Suprapubic skin (tissue), 4 donors: ENCODE results near the gene RRAD. TPM values are rescaled to one million over a fixed set of nuclear protein-coding genes. Genes with fewer than 3 reads are reported as not detected.
A peak's percentile ranks its signal among the peaks of the same experiment; 100 is the strongest.
"Not testable (repeated sequence)": the region's sequence is repeated elsewhere in the genome, so short reads cannot be mapped to it uniquely, and the experiment has no call there.

Experiments
- DNase-seq, 2 donors: peaks; one replicate each; pipeline ENCODE4 v3.0.0-alpha.2; 2019; ENCODE audit warnings: low spot score in 2 of 2
- H3K27ac ChIP-seq: fragments of 200-600 bp; sonication (generic); one replicate; pipeline ENCODE4 v1.5.1; 2019
- H3K27me3 ChIP-seq: fragments of 200-600 bp; sonication (generic); one replicate; pipeline ENCODE4 v1.5.1; 2019
- H3K36me3 ChIP-seq: fragments of 200-600 bp; sonication (generic); one replicate; pipeline ENCODE4 v1.5.1; 2019
- H3K4me1 ChIP-seq: fragments of 200-600 bp; sonication (generic); one replicate; pipeline ENCODE4 v1.5.1; 2019
- H3K4me3 ChIP-seq: fragments of 200-600 bp; sonication (generic); one replicate; pipeline ENCODE4 v1.5.1; 2019; ENCODE audit warnings: mild to moderate bottlenecking
- H3K9me3 ChIP-seq: fragments of 200-600 bp; sonication (generic); one replicate; pipeline ENCODE4 v1.5.1; 2019
- EP300 ChIP-seq: sonication (generic); formaldehyde crosslinking; IDR thresholded peaks from one replicate; pipeline ENCODE4 v1.6.1; 2017; ENCODE audit warnings: antibody characterized with exemption
- POLR2A ChIP-seq, 2 donors: fragments of 450-650 bp; IDR thresholded peaks; one replicate each; pipeline ENCODE4 v1.6.1; 2017; ENCODE audit warnings: antibody characterized with exemption in 2 of 2, mild to moderate bottlenecking in 2 of 2, moderate library complexity in 2 of 2
- POLR2AphosphoS5 ChIP-seq, 3 donors: sonication (generic); formaldehyde crosslinking; IDR thresholded peaks; one replicate each; pipeline ENCODE4 v1.6.1; 2017; ENCODE audit warnings: antibody characterized with exemption in 3 of 3
- WGBS: methylation state at CpG from one replicate; pipeline ENCODE4 v1.1.5; 2018; 5-methylcytosine and 5-hydroxymethylcytosine counted together
- total RNA-seq, 4 donors: library from RNA; depleted of rRNA; stranded (reverse); fragments of >200 nt; gene quantifications; one replicate each; pipeline ENCODE4 v1.1.0, GENCODE V29; 2016
- TF ChIP-seq, protein P1 (sequence below), 2 donors: fragments of 200-600 bp in 1 of 2; fragments of 450-650 bp in 1 of 2; sonication (generic) in 1 of 2; IDR thresholded peaks; one replicate each; pipeline ENCODE4 v1.5.1; 2016 to 2019; ENCODE audit warnings: antibody characterized with exemption in 2 of 2, mild to moderate bottlenecking in 1 of 2, moderate library complexity in 1 of 2

The RRAD gene
- total RNA-seq, 4 donors from 2014 or later, result 1.5 to 12.1 (median 4.6) TPM

DNA sequence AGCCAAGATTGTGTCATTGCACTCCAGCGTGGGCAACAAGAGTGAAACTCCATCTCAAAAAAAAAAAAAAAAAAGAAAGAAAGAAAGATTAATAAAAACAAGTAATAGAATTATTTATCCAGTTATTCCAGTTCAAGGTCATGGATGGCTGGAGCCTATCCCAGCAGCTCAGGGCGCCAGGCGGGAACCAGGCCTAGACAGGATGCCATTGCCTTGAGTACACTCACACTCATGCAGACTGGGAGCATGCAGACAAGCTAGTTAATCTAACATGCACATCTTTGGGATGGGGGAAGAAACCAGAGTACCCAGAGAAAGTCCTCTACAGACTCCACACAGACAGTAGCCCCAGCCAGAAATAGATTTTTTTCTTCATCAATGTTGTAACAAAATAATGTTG is 27.1 kb downstream of the RRAD start:
- no peak for DNase-seq
- Histone ChIP-seq H3K27me3 (no peaks in the 10 kb centered on the region), H3K4me1 (peaks cover 23% of the 10 kb centered on the region), H3K27ac (no peak overlapping the region), H3K4me3 (no peak overlapping the region), H3K9me3 (no peaks in the 10 kb centered on the region), H3K36me3 (no peaks in the 10 kb centered on the region)
- TF ChIP-seq EP300 (no peak), POLR2AphosphoS5 (IDR thresholded peaks at IDR 0.05) (no peak), POLR2A (IDR thresholded peaks at IDR 0.05) (no peak)
- TF ChIP-seq, protein P1, sequence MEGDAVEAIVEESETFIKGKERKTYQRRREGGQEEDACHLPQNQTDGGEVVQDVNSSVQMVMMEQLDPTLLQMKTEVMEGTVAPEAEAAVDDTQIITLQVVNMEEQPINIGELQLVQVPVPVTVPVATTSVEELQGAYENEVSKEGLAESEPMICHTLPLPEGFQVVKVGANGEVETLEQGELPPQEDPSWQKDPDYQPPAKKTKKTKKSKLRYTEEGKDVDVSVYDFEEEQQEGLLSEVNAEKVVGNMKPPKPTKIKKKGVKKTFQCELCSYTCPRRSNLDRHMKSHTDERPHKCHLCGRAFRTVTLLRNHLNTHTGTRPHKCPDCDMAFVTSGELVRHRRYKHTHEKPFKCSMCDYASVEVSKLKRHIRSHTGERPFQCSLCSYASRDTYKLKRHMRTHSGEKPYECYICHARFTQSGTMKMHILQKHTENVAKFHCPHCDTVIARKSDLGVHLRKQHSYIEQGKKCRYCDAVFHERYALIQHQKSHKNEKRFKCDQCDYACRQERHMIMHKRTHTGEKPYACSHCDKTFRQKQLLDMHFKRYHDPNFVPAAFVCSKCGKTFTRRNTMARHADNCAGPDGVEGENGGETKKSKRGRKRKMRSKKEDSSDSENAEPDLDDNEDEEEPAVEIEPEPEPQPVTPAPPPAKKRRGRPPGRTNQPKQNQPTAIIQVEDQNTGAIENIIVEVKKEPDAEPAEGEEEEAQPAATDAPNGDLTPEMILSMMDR (IDR thresholded peaks at IDR 0.05), result no peak
- 69% methylated on average over 3 of the region's 3 CpGs for WGBS

- H3K4me1 ChIP-seq, result peaks cover 20% of the 10 kb centered on the region
- not testable (repeated sequence) for H3K27ac ChIP-seq, H3K36me3 ChIP-seq, DNase-seq, H3K4me3 ChIP-seq, H3K9me3 ChIP-seq, H3K27me3 ChIP-seq
- WGBS, result 70% methylated on average over 5 of the region's 5 CpGs
Observed at GRCh38 chr16:66896682-66897081, 28.7 kb downstream of the RRAD start.

GRCh38 chr16:66895999-66896398 is 29.3 kb downstream of the RRAD start:
- no peaks in the 10 kb centered on the region for H3K27me3 ChIP-seq
- 93% methylated on average over 3 of the region's 3 CpGs for WGBS
- TF ChIP-seq POLR2A (IDR thresholded peaks at IDR 0.05) (no peak), EP300 (no peak), POLR2AphosphoS5 (IDR thresholded peaks at IDR 0.05) (no peak)
- TF ChIP-seq, protein P1 (IDR thresholded peaks at IDR 0.05), result no peak

DNA sequence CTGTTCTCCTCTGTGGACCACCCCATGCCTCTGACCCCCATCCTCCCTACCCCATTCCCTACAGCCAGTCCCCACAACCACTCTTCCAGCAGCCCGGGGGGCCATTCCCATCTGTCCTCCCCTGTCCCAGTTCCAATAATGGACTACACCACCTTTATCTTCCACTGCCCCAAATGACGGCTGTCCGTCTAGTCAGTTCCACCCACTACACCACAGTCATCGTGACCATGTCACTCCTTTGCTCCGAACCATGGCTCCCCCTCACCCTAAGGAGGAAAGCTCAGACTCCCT is 29.7 kb downstream of the RRAD start:
- Histone ChIP-seq H3K27ac (no peak overlapping the region), H3K27me3 (no peaks in the 10 kb centered on the region), H3K9me3 (no peaks in the 10 kb centered on the region), H3K36me3 (no peaks in the 10 kb centered on the region), H3K4me3 (no peak overlapping the region), H3K4me1 (peaks cover 14% of the 10 kb centered on the region)
- no peak for DNase-seq
- TF ChIP-seq POLR2A (IDR thresholded peaks at IDR 0.05) (no peak), EP300 (no peak), POLR2AphosphoS5 (IDR thresholded peaks at IDR 0.05) (no peak)
- TF ChIP-seq, protein P1 (IDR thresholded peaks at IDR 0.05), result no peak
- 89% methylated on average over 5 of the region's 5 CpGs for WGBS

More at GRCh38 chr16:66895999-66896398, 29.3 kb downstream of the RRAD start:
- H3K27ac ChIP-seq, result no peak overlapping the region
- peaks cover 17% of the 10 kb centered on the region for H3K4me1 ChIP-seq
- no peak overlapping the region for H3K4me3 ChIP-seq
- no peak for DNase-seq
- H3K36me3 ChIP-seq, result no peaks in the 10 kb centered on the region
- no peaks in the 10 kb centered on the region for H3K9me3 ChIP-seq

DNA sequence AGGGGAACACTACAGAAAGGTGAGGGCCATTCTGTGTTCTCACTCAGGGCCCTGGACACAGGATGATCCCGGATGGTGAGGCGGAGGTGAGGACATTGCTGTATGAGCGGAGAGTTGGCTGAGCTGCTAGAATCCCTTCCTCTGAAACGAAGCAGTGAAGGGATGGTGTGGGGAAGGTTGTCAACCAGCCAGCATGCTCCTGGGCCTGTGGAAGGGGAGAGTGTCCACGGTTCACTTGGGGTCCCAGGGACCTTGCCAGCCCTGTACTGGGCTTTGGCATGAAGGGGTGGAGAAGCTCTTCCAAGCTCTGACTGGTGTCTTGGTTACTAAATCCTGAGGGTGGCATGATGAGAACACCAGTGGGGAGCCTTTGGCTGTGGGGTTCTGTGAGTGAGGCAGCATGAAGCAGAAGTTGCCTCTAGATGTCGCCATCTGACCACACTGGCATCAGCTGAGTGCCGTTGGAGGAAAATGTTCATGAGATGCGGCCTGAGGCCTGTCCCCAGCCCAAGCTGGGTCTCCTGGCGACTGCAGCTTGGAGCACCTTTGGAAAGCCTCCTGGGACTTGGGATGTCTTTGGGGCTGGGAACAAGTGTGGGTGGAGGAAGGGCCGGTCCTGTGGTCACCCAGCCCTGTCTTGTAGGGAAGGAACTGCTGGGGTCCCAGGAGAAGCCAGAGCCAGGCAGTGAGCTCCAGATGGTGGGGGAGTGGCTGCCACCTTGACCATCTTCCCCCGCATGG is 30.2 kb downstream of the RRAD start:
- DNase-seq, result no peak

More for the DNA sequence above, 30.2 kb downstream of the RRAD start:
- Histone ChIP-seq H3K27me3 (no peaks in the 10 kb centered on the region), H3K27ac (no peak overlapping the region), H3K4me1 (peaks cover 10% of the 10 kb centered on the region), H3K36me3 (no peaks in the 10 kb centered on the region), H3K9me3 (no peaks in the 10 kb centered on the region), H3K4me3 (no peak overlapping the region)
- TF ChIP-seq EP300 (no peak), POLR2AphosphoS5 (IDR thresholded peaks at IDR 0.05) (no peak), POLR2A (IDR thresholded peaks at IDR 0.05) (no peak)
- TF ChIP-seq, protein P1 (IDR thresholded peaks at IDR 0.05), result peak; percentile 27 to 67
- 63% methylated on average over 7 of the region's 11 CpGs for WGBS
